RKO (cell line): ENCODE results near the gene MCCD1.
A peak's percentile ranks its signal among the peaks of the same experiment; 100 is the strongest.

ENCODE experiments used
- DNase-seq: peaks from one replicate; pipeline ENCODE4 v3.0.0-alpha.2; 2016; ENCODE audit warnings: low spot score

MCCD1 gene

GRCh38 chr6:31513456-31514165 lies 15.2 kb upstream of the MCCD1 start:
- DNase-seq, result no peak

GRCh38 chr6:31521835-31522234 lies 6.9 kb upstream of the MCCD1 start:
- DNase-seq, result no peak

GRCh38 chr6:31525553-31525931 lies 3.2 kb upstream of the MCCD1 start:
- no peak for DNase-seq

DNA sequence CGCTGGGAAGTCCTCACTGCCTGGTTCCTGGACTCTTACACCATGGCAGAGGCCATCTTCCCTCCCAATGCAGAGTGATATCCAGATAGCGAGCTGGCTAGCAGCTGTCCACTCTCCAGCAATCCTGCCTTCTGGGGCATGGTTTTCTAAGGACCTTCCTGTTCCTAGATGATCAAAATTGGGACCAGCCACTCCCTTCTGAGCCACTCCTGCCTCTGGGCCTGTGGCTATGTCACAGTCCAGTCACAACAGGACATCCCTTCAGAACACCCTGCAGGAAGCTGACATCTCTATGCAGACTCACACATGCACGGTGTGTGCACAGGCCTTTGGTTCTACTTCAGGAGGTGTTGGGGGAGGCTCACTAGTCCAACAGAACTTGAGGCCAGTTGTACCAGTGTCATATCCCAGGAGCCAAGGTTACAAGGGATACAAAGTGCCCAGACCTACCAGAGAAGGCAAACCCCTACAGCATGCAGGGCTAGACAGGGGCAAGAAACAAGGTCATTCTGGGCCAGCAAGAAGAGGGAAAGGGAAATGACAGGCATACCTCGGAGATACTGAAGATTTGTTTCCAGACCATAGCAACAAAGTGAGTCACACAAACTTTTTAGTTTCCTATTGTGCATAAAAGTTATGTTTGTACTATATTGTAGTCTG lies 2.7 kb upstream of the MCCD1 start:
- DNase-seq, result no peak

GRCh38 chr6:31528307-31528777 lies 420 bp upstream of the MCCD1 start:
- DNase-seq, result no peak

DNA sequence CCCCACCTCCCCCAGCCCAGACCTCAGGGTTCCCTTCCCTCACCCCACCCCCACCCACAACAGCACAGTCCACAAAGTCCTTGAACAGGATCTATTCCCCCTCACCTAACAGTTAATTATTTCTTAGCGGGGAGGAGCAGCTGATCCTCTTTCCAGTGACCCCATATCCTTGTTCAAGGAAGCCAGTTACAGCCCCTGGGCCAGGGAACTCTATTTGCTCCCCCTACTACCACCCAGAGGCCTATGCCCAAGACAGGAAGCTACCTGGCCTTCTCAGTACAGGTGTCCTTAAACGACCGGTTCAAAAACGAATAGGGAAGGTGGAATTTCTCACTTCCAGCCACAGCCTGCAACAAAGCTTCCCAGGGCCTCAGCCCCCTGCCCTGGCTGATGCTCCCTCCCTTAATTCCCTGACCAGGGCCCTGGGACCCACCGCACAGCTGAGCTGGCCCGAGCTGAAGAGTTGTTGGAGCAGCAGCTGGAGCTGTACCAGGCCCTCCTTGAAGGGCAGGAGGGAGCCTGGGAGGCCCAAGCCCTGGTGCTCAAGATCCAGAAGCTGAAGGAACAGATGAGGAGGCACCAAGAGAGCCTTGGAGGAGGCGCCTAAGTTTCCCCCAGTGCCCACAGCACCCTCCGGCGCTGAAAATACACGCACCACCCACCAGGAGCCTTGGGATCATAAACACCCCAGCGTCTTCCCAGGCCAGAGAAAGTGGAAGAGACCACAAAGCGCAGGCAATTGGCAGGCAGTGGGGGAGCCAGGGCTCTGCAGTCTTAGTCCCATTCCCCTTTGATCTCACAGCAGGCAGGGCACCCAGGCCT lies 778 bp downstream of the MCCD1 start:
- no peak for DNase-seq

GRCh38 chr6:31530659-31531058 lies 1.9 kb downstream of the MCCD1 start:
- DNase-seq, result no peak

GRCh38 chr6:31531162-31531561 lies 2.4 kb downstream of the MCCD1 start:
- no peak for DNase-seq

DNA sequence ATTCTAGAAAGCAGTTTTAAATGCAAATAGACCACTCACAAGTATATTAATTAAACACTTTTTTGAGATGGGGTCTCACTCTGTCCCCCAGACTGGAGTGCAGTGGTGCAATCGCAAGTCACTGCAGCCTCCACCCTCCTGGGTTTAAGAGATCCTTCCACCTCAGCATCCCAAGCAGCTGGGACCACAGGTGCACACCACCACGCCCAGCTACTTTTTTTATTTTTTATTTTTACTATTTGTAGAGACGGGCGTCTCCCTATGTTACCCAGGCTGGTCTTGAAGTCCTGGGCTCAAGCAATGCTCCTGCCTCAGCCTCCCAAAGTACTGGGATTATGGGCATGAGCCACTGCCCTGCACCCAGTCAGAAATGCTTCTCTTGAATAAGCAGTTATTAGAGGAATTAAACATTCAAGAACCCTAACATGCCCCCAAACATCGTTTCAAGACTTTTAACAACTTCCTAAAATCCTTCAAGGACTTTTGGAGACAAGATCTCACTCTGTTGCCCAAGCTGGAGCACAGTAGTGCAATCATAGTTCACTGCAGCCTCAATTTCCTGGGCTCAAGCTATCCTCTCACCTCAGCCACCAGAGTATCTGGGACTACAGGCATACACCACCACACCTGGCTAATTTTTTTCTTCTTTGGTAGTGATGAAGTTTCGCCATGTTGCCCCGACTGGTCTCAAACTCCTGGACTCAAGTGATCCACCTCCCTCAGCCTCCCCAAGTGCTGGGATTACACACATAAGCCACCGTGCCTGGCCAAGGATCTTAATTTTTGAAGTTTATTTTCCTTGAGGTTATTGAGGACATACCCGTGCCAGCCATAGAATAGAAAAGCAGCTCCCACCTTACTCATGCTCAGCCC lies 3.2 kb downstream of the MCCD1 start:
- DNase-seq, result no peak

DNA sequence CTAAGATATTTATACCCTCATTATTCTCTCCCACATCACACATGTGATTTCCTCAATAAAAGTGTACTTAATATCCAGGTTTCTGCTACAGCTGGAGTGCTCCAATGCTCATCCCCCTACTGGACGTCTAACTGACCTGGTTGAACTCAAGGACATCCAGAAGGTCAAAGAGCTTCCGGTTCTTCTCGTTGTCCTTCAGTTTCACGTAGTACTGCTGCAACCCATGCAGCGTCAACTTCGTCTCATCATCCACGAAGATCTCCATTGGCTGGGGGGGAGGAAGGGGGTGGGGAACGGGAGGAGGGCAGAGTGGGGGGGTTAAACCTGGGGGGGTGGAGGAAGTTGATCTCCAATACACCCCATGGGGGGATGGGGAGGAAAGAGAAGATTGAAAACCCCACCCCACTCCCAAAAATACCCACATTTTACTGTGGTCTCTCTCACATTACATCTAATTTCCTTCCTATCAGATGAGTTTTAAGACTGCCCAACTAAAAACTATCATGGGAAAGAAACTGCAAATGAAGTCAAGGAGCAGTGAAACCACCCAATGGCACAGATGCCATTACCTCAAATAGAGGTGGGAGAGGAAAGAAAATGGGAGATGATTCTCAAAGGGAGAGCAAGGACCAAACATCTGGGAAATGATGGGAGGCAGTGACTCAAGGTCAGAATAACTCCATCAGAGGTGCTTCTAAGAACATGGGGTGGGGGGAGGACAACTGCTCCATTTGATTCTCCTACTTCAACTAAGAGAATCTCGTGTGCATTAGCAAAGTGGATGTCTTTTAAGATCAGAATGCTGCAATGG lies 4.1 kb downstream of the MCCD1 start:
- DNase-seq, result no peak

DNA sequence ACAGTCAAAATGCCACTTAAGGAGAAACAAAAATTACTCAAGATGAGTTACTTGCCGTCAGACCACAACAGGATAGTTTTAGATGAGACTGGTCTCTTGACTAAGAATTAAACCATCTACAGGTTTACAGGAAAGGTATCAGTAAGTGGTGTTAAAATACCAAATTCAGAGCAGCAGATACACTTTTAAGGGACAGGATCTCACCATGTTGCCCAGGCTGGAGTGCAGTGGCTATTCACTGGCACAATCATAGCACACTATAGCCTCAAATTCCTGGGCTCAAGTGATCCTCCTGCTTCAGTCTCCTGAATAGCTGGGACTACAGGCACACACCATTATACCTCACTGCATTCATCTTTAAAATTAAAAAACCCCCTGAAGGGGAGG lies 4.7 kb downstream of the MCCD1 start:
- DNase-seq, result no peak

DNA sequence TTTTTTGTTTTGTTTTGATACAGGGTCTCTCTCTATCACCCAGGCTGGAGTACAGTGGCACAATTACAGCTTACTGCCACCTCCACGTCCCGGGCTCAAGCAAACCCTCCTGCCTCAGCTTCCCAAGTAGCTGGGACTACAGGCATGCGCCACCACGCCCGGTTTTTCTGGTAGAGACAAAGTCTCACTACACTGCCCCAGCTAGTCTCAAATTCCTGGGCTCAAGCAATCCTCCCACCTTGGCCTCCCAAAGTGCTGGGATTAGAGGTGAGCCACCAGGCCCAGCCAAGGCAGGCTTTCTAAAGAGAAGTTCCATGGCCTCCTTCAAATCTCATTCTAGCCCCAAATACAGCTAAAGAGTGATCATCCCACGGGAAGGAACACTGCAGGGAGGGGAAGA lies 5.2 kb downstream of the MCCD1 start:
- DNase-seq, result no peak

DNA sequence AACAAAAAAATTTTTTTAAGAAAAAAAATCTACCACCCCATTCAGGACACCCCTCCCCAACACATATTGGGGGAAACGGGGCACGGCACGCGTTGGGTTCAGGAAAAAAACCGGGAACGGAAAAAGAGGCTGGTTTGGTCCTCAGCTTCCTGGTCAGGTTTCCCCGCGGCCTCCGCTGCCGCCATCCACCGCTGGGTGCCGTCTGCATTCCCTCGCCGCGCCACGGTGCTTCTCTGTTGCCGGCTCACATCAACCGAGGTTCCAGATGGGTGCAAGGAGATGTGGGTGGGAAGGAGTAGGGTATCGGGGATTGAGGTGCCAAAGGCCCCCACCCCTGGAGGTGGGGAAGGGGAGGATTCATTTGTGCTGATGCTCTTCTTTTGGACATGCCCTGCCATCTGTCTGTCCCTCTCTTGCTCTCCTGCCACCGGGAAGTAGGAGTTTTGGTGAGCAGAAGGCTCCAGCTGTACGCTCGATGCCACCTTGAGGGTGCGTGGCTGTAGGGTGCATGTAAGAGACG lies 5.8 kb downstream of the MCCD1 start:
- no peak for DNase-seq

DNA sequence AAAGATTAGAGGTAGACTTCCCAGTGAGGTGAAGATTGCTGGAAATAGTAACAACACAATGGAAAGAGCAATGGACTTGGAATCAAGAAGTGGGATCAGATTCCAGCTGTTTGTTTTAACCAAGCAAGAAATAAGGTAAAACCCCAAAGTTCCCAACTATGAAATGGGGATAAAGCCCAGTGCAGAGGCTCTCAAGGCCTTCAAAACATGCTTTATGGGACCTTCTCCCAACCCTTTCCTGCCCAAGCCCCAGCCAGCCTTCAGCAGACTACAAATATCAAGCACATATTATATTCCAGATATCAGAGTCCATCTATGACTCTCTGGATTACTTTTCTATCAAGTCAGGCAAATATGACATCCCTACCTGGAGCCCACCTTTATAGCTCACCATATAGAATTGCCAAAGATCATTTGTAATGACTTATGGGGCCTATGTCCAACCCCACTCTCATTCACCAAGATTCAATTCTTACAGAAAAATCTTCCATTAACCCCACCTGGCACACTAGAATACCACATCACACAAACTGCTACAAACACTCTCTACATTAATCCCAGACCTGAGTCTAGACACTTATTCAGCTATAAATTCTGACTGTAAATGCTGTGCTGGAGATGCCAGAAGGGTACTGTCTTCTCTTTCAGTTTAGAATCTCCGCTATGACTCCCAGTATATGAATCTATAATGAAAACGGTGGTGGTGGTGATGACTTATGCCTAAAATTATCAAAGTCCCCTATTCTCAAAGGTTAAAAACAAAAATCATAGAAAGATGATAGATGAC lies 7.0 kb downstream of the MCCD1 start:
- DNase-seq, result no peak

DNA sequence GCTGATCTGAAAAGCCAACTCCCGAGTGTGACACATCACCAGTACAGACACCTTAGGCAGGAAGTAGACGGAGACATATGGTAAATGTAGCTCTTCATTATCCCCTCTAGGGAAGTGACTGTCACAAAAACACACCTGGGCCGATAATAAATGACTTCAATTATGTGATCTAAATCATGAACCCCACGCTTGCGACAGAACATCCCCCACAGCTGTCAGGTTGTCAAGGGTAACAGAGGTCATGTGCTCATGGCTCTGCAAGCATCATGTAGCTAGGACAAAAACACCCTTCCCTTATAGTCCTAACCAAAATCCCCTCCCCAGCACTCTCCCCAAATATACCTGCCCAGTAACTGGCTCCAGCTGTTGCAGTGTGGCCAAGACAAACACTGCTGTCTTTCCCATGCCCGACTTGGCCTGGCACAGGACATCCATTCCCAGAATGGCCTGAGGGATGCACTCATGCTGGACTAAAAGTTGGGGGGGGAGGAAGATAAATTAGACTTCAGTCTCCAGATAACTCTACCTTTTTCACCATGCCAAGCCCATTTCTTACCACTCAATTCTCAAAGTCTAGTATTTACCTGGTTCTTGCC lies 10.1 kb downstream of the MCCD1 start:
- no peak for DNase-seq

GRCh38 chr6:31540640-31541039 lies 11.9 kb downstream of the MCCD1 start:
- DNase-seq, result no peak

GRCh38 chr6:31541059-31541657 lies 12.4 kb downstream of the MCCD1 start:
- DNase-seq, result peak; percentile 68

DNA sequence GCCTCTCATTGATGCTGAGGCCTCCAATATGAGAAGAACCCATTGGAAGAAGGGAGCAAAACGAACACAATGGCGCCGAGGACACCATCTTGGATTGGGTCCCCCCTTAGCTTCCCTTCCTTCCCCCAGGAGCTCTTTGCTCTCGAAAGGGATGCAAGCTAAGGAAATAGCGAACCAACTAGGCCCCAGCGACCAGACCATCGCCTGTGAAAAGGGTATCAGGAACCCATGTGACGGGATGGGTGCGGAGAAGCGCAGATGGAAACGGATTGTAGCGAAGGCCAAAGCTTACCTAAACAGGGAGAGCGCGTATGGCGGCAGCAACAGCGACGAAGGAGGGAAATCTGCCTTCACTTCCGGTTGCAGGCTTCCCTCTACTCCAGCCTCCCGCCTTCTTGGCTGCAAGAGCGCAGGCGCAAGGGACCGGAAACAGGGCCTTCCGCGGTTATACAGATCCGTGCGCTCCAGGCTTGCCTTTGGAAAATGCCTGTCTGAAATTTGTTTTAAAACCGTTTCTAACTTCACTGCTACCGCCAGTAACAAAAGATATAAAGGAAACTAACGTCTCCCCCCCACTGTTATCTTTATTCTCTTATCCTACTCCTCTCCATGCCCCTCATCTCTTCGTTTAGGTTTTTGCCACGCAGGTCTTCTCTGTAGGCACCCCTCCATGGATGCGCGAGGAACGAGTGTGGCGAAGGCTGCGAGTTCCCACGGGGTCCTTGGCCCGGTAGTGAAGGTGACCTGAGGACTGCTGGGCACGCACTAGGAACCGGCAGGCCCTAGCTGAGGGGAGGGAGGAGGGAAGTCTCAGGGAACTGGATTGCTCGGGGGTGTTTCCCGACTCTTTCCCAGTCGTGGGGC lies 13.1 kb downstream of the MCCD1 start, which contains the start of gene DDX39B:
TSS of gene DDX39B (minus strand) at position 346 of the 864 bp plus-strand sequence. CDS start 1,471 bp downstream, outside the sequence.
- peak; percentile 97 for DNase-seq
